Lung (tissue), 12 donors: ENCODE measurements around the gene HAAO. TPM values are rescaled to one million over a fixed set of nuclear protein-coding genes. Genes with fewer than 3 reads are reported as not detected.

Experiments used
- ATAC-seq: fragments of 200-7000 bp; cut with Tn5 transposase; one replicate; pipeline ENCODE4 v1.9.1; 2020; ENCODE audit warnings: moderate number of reproducible peaks; ENCODE audit not compliant: insufficient read depth, low FRiP score
- DNase-seq, 3 donors: peaks; one replicate each; pipeline ENCODE4 v3.0.0-alpha.2; 2013 to 2017
- H3K27ac ChIP-seq, 2 donors: one replicate each; pipeline ENCODE4 v1.5.1; 2013; ENCODE audit warnings: mild to moderate bottlenecking in 2 of 2, moderate library complexity in 2 of 2, control low read depth in 1 of 2, inconsistent platforms in 1 of 2, low read depth in 1 of 2, low read length in 1 of 2
- H3K27me3 ChIP-seq, 3 donors: one replicate each; pipeline ENCODE4 v1.5.1; 2013; ENCODE audit warnings: low read length in 2 of 3; ENCODE audit not compliant: control insufficient read depth in 3 of 3, insufficient read depth in 3 of 3
- H3K36me3 ChIP-seq, 4 donors: one replicate each; pipeline ENCODE4 v1.5.1; 2013; ENCODE audit warnings: low read length in 4 of 4, mild to moderate bottlenecking in 1 of 4, moderate library complexity in 1 of 4; ENCODE audit not compliant: control insufficient read depth in 4 of 4, insufficient read depth in 4 of 4
- H3K4me1 ChIP-seq, 5 donors: one replicate each; pipeline ENCODE4 v1.5.1; 2013; ENCODE audit warnings: low read length in 5 of 5, mild to moderate bottlenecking in 2 of 5, moderate library complexity in 1 of 5; ENCODE audit not compliant: control insufficient read depth in 5 of 5, insufficient read depth in 5 of 5
- H3K4me3 ChIP-seq: one replicate; pipeline ENCODE4 v1.5.1; 2013; ENCODE audit warnings: mild to moderate bottlenecking, control low read depth, moderate library complexity
- H3K9ac ChIP-seq, 2 donors: one replicate each; pipeline ENCODE4 v1.5.1; 2013; ENCODE audit warnings: low read length in 2 of 2, control low read depth in 1 of 2; ENCODE audit not compliant: insufficient read depth in 1 of 2
- H3K9me3 ChIP-seq, 4 donors: one replicate each; pipeline ENCODE4 v1.5.1; 2013; ENCODE audit warnings: low read length in 3 of 4, mild to moderate bottlenecking in 1 of 4, moderate library complexity in 1 of 4; ENCODE audit not compliant: control insufficient read depth in 4 of 4, insufficient read depth in 3 of 4
- WGBS, 2 donors: extraction: QIAGEN DNeasy Blood & Tissue Kit; methylation state at CpG; one replicate each; pipeline ENCODE4 v1.1.7; 2013; 5-methylcytosine and 5-hydroxymethylcytosine counted together
- polyA plus RNA-seq, 2 donors: library from polyadenylated mRNA; stranded (reverse); fragments of 200-250 nt; gene quantifications; one replicate each; pipeline ENCODE4 v1.2.1, GENCODE V29; 2013
- total RNA-seq, 2 donors: library from RNA; depleted of rRNA in 1 of 2; stranded (reverse); fragments of >200 nt in 1 of 2; gene quantifications; one replicate each; pipeline ENCODE4 v1.2.1, GENCODE V29; 2014 to 2021
- TF ChIP-seq, protein P1 (sequence below): IDR thresholded peaks from 2 replicates; pipeline ENCODE4 v1.5.1; 2012; ENCODE audit warnings: mild to moderate bottlenecking; ENCODE audit errors: control extremely low read depth, extremely low read depth
- donor health status: control.
- donor health status: control.
- donor health status: Bipolar disorder and iron deficiency.
- donor health status: healthy.
- donor health status: DM: yes; HTN: yes; CAD: no.

The HAAO gene
- total and polyA plus RNA-seq, 4 donors, result 3.7 to 13.0 (median 9.4) TPM

GRCh38 chr2:42787424-42787787 is 5.0 kb downstream of the HAAO start:
- Histone ChIP-seq H3K36me3 (peaks cover 0 to 29% (median 2%) of the 10 kb centered on the region in 4 donors), H3K9ac (no peak overlapping the region), H3K27ac (no peak overlapping the region), H3K4me1 (peaks cover 0 to 19% (median 11%) of the 10 kb centered on the region in 5 donors), H3K27me3 (no peaks in the 10 kb centered on the region), H3K9me3 (peaks cover 0 to 2% (median 0%) of the 10 kb centered on the region in 4 donors), H3K4me3 (no peak overlapping the region)
- DNase-seq (peak in 1 of 3 donors; percentile 3), ATAC-seq (no peak)
- TF ChIP-seq, protein P1, sequence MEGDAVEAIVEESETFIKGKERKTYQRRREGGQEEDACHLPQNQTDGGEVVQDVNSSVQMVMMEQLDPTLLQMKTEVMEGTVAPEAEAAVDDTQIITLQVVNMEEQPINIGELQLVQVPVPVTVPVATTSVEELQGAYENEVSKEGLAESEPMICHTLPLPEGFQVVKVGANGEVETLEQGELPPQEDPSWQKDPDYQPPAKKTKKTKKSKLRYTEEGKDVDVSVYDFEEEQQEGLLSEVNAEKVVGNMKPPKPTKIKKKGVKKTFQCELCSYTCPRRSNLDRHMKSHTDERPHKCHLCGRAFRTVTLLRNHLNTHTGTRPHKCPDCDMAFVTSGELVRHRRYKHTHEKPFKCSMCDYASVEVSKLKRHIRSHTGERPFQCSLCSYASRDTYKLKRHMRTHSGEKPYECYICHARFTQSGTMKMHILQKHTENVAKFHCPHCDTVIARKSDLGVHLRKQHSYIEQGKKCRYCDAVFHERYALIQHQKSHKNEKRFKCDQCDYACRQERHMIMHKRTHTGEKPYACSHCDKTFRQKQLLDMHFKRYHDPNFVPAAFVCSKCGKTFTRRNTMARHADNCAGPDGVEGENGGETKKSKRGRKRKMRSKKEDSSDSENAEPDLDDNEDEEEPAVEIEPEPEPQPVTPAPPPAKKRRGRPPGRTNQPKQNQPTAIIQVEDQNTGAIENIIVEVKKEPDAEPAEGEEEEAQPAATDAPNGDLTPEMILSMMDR, result no peak
- 88 to 95% methylated on average over 3 of the region's 3 CpGs for WGBS, 2 donors

GRCh38 chr2:42786561-42787345 is 5.6 kb downstream of the HAAO start:
- ATAC-seq (no peak), DNase-seq (peak in 1 of 3 donors; percentile 9)
- Histone ChIP-seq H3K36me3 (peaks cover 0 to 32% (median 2%) of the 10 kb centered on the region in 4 donors), H3K9me3 (peaks cover 0 to 2% (median 0%) of the 10 kb centered on the region in 4 donors), H3K27me3 (no peaks in the 10 kb centered on the region), H3K4me1 (peaks cover 0 to 15% (median 11%) of the 10 kb centered on the region in 5 donors), H3K4me3 (no peak overlapping the region), H3K27ac (no peak overlapping the region), H3K9ac (no peak overlapping the region)
- 86 to 90% methylated on average over 15 of the region's 15 CpGs for WGBS, 2 donors
- TF ChIP-seq, protein P1, result no peak

- H3K4me1 ChIP-seq, result no peaks in the 10 kb centered on the region
- peak in 1 of 3 donors; percentile 6 for DNase-seq
- H3K27ac ChIP-seq, result no peak overlapping the region
- H3K36me3 ChIP-seq, result peaks cover 0 to 36% (median 3%) of the 10 kb centered on the region in 4 donors
- H3K9me3 ChIP-seq, result peaks cover 0 to 2% (median under 1%) of the 10 kb centered on the region in 4 donors
- 78 to 94% methylated on average over 6 to 7 of the region's 7 CpGs for WGBS, 2 donors
- H3K4me3 ChIP-seq, result no peak overlapping the region
- H3K9ac ChIP-seq, result no peak overlapping the region
- no peaks in the 10 kb centered on the region for H3K27me3 ChIP-seq
- TF ChIP-seq, protein P1, result no peak
- ATAC-seq, result no peak
Measured at GRCh38 chr2:42784204-42784880, 8.0 kb downstream of the HAAO start.
